HEK293 (cell line): ENCODE measurements around the gene D2HGDH.

Source experiments
- CTCF ChIA-PET: fragments of 350-600 bp; formaldehyde crosslinking; extraction: SDS; loops from one replicate; lab custom pipeline; 2021; ENCODE audit warnings: antibody characterized with exemption; lab: Yijun Ruan, JAX
- POLR2A ChIA-PET: fragments of 300-600 bp; formaldehyde crosslinking; extraction: SDS; loops from one replicate; lab custom pipeline; 2020; ENCODE audit warnings: antibody characterized with exemption, inconsistent platforms; lab: Yijun Ruan, JAX
- H3K27ac ChIP-seq: fragments of 200-500 bp; sonication (Bioruptor generic); 2 replicates; pipeline ENCODE4 v1.5.1; 2014; ENCODE audit warnings: low read depth, low read length, control low read depth, inconsistent platforms; ENCODE audit errors: extremely low read depth
- H3K36me3 ChIP-seq, 2 experiments: fragments of 200-500 bp in 1 of 2; sonication (Bioruptor generic) in 1 of 2; 1 replicate in 1 of 2; 2 replicates in 1 of 2; pipeline ENCODE4 v1.5.1; 2014 to 2017; ENCODE audit warnings: inconsistent platforms in 2 of 2, low read length in 2 of 2; ENCODE audit not compliant: control insufficient read depth in 2 of 2, insufficient read depth in 1 of 2
- H3K4me1 ChIP-seq: fragments of 200-500 bp; sonication (Bioruptor generic); 2 replicates; pipeline ENCODE4 v1.5.1; 2014; ENCODE audit warnings: mild to moderate bottlenecking, low read length, inconsistent platforms; ENCODE audit not compliant: control insufficient read depth, insufficient read depth
- H3K4me3 ChIP-seq: 2 replicates; pipeline ENCODE4 v1.5.1; 2011; ENCODE audit warnings: low read depth, mild to moderate bottlenecking, control low read depth, low read length, moderate library complexity
- H3K9me3 ChIP-seq: fragments of 200-500 bp; sonication (Bioruptor generic); 2 replicates; pipeline ENCODE4 v1.5.1; 2014; ENCODE audit warnings: low read depth, low read length, inconsistent platforms; ENCODE audit not compliant: control insufficient read depth, insufficient read depth
- EGR2 ChIP-seq: fragments of 450-650 bp; formaldehyde crosslinking; IDR thresholded peaks from 2 replicates; pipeline ENCODE4 v1.5.1; 2016; ENCODE audit warnings: low read depth, missing biosample characterization, missing genetic modification characterization
- GFI1B ChIP-seq: fragments of 450-650 bp; formaldehyde crosslinking; IDR thresholded peaks from 2 replicates; pipeline ENCODE4 v1.5.1; 2016; ENCODE audit warnings: missing biosample characterization, missing genetic modification characterization
- GLI2 ChIP-seq: fragments of 450-650 bp; formaldehyde crosslinking; IDR thresholded peaks from 2 replicates; pipeline ENCODE4; 2017; ENCODE audit warnings: missing biosample characterization, missing genetic modification characterization, low read depth, borderline replicate concordance
- GLIS2 ChIP-seq: fragments of 450-650 bp; formaldehyde crosslinking; IDR thresholded peaks from 2 replicates; pipeline ENCODE4 v1.5.1; 2016; ENCODE audit warnings: missing biosample characterization, missing genetic modification characterization
- SETDB1 ChIP-seq: IDR thresholded peaks from one replicate; pipeline ENCODE4 v1.6.1; 2017; ENCODE audit warnings: mild to moderate bottlenecking, low read length, moderate library complexity, mixed read lengths; ENCODE audit not compliant: insufficient read length
- TRIM28 ChIP-seq: IDR thresholded peaks from 2 replicates; pipeline ENCODE4 v1.6.1; 2011; ENCODE audit warnings: low read length, control low read depth, borderline replicate concordance
- ZFP69B ChIP-seq: fragments of 450-650 bp; formaldehyde crosslinking; IDR thresholded peaks from 2 replicates; pipeline ENCODE4 v1.5.1; 2016; ENCODE audit warnings: missing biosample characterization, missing genetic modification characterization
- ZNF341 ChIP-seq: fragments of 450-650 bp; formaldehyde crosslinking; IDR thresholded peaks from 2 replicates; pipeline ENCODE4; 2016; ENCODE audit warnings: low read depth, missing biosample characterization, missing genetic modification characterization
- ZNF394 ChIP-seq: fragments of 450-650 bp; formaldehyde crosslinking; IDR thresholded peaks from 2 replicates; pipeline ENCODE4 v1.5.1; 2016; ENCODE audit warnings: missing biosample characterization, missing genetic modification characterization, mild to moderate bottlenecking, moderate library complexity, borderline replicate concordance
- ZNF473 ChIP-seq: fragments of 450-650 bp; formaldehyde crosslinking; IDR thresholded peaks from 2 replicates; pipeline ENCODE4 v1.5.1; 2017; ENCODE audit warnings: missing biosample characterization, missing genetic modification characterization
- ZNF510 ChIP-seq: fragments of 450-650 bp; formaldehyde crosslinking; IDR thresholded peaks from 2 replicates; pipeline ENCODE4 v1.5.1; 2018; ENCODE audit warnings: mild to moderate bottlenecking, missing genetic modification characterization, missing biosample characterization; ENCODE audit not compliant: insufficient replicate concordance
- ZNF529 ChIP-seq: fragments of 450-650 bp; formaldehyde crosslinking; IDR thresholded peaks from 2 replicates; pipeline ENCODE4 v1.5.1; 2017; ENCODE audit warnings: missing genetic modification characterization, missing biosample characterization; ENCODE audit not compliant: insufficient replicate concordance
- ZNF560 ChIP-seq: fragments of 450-650 bp; formaldehyde crosslinking; IDR thresholded peaks from 2 replicates; pipeline ENCODE4 v1.5.1; 2017; ENCODE audit warnings: missing biosample characterization, missing genetic modification characterization, borderline replicate concordance
- ZNF623 ChIP-seq: fragments of 450-650 bp; formaldehyde crosslinking; IDR thresholded peaks from 2 replicates; pipeline ENCODE4 v1.5.1; 2016; ENCODE audit warnings: missing biosample characterization, missing genetic modification characterization
- ZSCAN23 ChIP-seq: fragments of 450-650 bp; formaldehyde crosslinking; IDR thresholded peaks from 2 replicates; pipeline ENCODE4 v1.5.1; 2016; ENCODE audit warnings: missing biosample characterization, missing genetic modification characterization
- TF ChIP-seq, protein P1 (sequence below): sonication (generic); formaldehyde crosslinking; IDR thresholded peaks from 2 replicates; pipeline ENCODE4 v1.8.1; 2022; ENCODE audit warnings: mild to moderate bottlenecking, moderate library complexity, missing genetic modification reagents
- TF ChIP-seq, protein P2 (sequence below): fragments of 450-650 bp; formaldehyde crosslinking; IDR thresholded peaks from 2 replicates; pipeline ENCODE4 v1.5.1; 2017; ENCODE audit warnings: missing biosample characterization, missing genetic modification characterization
- TF ChIP-seq, protein P3 (sequence below): fragments of 450-650 bp; formaldehyde crosslinking; IDR thresholded peaks from 2 replicates; pipeline ENCODE4 v1.5.1; 2016; ENCODE audit warnings: missing biosample characterization, missing genetic modification characterization
- TF ChIP-seq, protein P4 (sequence below): fragments of 450-650 bp; formaldehyde crosslinking; IDR thresholded peaks from 2 replicates; pipeline ENCODE4 v1.5.1; 2016; ENCODE audit warnings: missing biosample characterization, missing genetic modification characterization
- TF ChIP-seq, protein P5 (sequence below): fragments of 450-650 bp; formaldehyde crosslinking; IDR thresholded peaks from 2 replicates; pipeline ENCODE4 v1.5.1; 2017; ENCODE audit warnings: missing biosample characterization, missing genetic modification characterization

The D2HGDH gene

DNA sequence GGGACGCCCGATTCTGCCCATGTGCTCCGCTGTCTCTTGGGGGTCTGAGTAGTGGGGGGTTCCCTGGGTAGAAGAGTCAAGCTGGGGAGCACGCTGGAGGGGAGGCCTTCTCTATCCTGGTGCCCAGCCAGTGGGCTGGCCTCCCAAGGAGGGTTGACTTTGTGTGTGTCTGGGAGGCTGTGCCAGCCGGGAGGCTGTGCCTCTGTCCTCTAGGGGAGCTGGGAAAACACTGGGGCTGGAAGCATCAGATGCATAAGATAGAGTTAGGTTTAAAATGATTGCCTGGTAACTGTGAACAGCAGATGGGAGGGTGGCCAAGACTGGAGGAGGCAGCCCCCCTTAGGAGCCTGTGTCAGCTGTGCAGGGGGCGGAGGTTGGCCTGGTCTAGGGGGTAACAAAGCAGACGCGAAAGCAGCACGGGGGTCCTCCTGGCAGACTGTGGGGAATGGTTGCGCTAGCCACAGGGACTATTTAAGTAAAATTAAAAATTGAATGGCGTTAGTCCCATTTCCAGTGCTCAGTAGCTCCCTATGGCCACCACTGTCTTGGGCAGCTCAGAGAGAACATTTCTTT lies 31.3 kb upstream of the D2HGDH start (continued):
- TF ChIP-seq, protein P1, sequence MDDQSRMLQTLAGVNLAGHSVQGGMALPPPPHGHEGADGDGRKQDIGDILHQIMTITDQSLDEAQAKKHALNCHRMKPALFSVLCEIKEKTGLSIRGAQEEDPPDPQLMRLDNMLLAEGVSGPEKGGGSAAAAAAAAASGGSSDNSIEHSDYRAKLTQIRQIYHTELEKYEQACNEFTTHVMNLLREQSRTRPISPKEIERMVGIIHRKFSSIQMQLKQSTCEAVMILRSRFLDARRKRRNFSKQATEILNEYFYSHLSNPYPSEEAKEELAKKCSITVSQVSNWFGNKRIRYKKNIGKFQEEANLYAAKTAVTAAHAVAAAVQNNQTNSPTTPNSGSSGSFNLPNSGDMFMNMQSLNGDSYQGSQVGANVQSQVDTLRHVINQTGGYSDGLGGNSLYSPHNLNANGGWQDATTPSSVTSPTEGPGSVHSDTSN (CRISPR knock-in tag): no peak
- TF ChIP-seq ZNF394 (tag by site-specific recombination): no peak
- no peak for TF ChIP-seq GLIS2 (tag by site-specific recombination)
- no peak for TF ChIP-seq ZFP69B (tag by site-specific recombination)
- TF ChIP-seq, all 188 proteins: peak for 2

DNA sequence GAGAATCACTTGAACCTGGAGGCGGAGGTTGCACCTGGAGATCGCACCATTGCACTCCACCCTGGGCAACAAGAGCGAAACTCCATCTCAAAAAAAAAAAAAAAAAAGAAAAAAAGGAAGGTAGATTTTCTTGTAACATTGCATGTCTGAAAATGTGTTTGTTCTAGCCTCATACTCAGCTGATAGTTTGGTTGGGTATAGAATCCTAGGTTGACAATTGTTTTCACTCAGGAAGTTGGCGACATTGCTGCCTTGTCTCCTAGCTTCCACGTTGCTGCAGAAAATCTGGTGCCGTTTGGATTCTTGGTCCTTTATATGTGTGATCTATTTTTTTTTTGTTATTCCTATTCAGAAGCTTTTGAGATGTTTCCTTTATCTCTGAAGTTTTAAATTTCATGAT lies 27.9 kb upstream of the D2HGDH start:
- H3K36me3 ChIP-seq: peaks cover 29 to 70% of the 10 kb centered on the region in 2 experiments

DNA sequence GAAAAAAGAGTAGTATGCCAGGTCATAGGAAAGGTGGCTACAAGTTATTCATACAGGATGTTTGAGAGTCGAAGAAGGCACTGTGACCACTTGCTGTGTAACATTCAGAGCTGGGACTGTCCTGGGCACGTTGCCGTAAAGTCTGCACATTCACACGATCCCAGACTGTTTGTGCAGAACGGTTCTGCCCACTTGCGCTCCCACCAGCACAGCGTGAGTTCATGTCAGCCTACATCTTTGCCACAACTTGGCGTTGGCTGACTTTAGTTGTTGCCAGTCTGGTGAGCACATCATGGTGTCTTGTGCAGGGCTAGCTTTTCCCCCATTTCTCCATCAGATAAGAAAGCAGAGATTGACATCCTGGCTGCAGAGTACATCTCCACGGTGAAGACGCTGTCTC lies 25.6 kb upstream of the D2HGDH start:
- Histone ChIP-seq H3K9me3 (no peaks in the 10 kb centered on the region), H3K4me3 (no peak overlapping the region), H3K4me1 (no peaks in the 10 kb centered on the region)
- CTCF ChIA-PET: no interaction called here
- TF ChIP-seq, protein P2, sequence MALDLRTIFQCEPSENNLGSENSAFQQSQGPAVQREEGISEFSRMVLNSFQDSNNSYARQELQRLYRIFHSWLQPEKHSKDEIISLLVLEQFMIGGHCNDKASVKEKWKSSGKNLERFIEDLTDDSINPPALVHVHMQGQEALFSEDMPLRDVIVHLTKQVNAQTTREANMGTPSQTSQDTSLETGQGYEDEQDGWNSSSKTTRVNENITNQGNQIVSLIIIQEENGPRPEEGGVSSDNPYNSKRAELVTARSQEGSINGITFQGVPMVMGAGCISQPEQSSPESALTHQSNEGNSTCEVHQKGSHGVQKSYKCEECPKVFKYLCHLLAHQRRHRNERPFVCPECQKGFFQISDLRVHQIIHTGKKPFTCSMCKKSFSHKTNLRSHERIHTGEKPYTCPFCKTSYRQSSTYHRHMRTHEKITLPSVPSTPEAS (tag by site-specific recombination): no peak
- TF ChIP-seq EGR2 (tag by site-specific recombination): no peak
- no peak for TF ChIP-seq ZSCAN23 (tag by site-specific recombination)
- TF ChIP-seq, protein P3, sequence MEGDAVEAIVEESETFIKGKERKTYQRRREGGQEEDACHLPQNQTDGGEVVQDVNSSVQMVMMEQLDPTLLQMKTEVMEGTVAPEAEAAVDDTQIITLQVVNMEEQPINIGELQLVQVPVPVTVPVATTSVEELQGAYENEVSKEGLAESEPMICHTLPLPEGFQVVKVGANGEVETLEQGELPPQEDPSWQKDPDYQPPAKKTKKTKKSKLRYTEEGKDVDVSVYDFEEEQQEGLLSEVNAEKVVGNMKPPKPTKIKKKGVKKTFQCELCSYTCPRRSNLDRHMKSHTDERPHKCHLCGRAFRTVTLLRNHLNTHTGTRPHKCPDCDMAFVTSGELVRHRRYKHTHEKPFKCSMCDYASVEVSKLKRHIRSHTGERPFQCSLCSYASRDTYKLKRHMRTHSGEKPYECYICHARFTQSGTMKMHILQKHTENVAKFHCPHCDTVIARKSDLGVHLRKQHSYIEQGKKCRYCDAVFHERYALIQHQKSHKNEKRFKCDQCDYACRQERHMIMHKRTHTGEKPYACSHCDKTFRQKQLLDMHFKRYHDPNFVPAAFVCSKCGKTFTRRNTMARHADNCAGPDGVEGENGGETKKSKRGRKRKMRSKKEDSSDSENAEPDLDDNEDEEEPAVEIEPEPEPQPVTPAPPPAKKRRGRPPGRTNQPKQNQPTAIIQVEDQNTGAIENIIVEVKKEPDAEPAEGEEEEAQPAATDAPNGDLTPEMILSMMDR (tag by site-specific recombination): no peak
- TF ChIP-seq ZNF623 (tag by site-specific recombination): no peak
- TF ChIP-seq ZNF529 (tag by site-specific recombination): no peak
- no peak for TF ChIP-seq GFI1B (tag by site-specific recombination)
- TF ChIP-seq, protein P4, sequence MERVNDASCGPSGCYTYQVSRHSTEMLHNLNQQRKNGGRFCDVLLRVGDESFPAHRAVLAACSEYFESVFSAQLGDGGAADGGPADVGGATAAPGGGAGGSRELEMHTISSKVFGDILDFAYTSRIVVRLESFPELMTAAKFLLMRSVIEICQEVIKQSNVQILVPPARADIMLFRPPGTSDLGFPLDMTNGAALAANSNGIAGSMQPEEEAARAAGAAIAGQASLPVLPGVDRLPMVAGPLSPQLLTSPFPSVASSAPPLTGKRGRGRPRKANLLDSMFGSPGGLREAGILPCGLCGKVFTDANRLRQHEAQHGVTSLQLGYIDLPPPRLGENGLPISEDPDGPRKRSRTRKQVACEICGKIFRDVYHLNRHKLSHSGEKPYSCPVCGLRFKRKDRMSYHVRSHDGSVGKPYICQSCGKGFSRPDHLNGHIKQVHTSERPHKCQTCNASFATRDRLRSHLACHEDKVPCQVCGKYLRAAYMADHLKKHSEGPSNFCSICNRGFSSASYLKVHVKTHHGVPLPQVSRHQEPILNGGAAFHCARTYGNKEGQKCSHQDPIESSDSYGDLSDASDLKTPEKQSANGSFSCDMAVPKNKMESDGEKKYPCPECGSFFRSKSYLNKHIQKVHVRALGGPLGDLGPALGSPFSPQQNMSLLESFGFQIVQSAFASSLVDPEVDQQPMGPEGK: no peak
- TF ChIP-seq, protein P5, sequence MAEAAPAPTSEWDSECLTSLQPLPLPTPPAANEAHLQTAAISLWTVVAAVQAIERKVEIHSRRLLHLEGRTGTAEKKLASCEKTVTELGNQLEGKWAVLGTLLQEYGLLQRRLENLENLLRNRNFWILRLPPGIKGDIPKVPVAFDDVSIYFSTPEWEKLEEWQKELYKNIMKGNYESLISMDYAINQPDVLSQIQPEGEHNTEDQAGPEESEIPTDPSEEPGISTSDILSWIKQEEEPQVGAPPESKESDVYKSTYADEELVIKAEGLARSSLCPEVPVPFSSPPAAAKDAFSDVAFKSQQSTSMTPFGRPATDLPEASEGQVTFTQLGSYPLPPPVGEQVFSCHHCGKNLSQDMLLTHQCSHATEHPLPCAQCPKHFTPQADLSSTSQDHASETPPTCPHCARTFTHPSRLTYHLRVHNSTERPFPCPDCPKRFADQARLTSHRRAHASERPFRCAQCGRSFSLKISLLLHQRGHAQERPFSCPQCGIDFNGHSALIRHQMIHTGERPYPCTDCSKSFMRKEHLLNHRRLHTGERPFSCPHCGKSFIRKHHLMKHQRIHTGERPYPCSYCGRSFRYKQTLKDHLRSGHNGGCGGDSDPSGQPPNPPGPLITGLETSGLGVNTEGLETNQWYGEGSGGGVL (tag by site-specific recombination): no peak
- TF ChIP-seq TRIM28: no peak
- no peak for TF ChIP-seq ZNF473 (tag by site-specific recombination)
- no peak for TF ChIP-seq GLI2 (tag by site-specific recombination)
- TF ChIP-seq ZNF560 (tag by site-specific recombination): no peak
- TF ChIP-seq, all 188 proteins: peak for 0
- POLR2A ChIA-PET: no interaction called here
- no peak overlapping the region for H3K27ac ChIP-seq
- H3K36me3 ChIP-seq: peaks cover 46 to 87% of the 10 kb centered on the region in 2 experiments

More for the DNA sequence above, 27.9 kb upstream of the D2HGDH start:
- no peak for TF ChIP-seq ZNF510 (tag by site-specific recombination)
- peak; percentile 30 for TF ChIP-seq SETDB1
- TF ChIP-seq ZNF341: no peak
- TF ChIP-seq, all 188 proteins: peak for 1
- ChIA-PET CTCF (interaction anchor here (0.6 kb wide), 1 partner anchor 169 kb away, joined by 4 read pairs; no protein-coding TSS in a partner anchor), POLR2A (interaction anchor here (0.6 kb wide), 2 partner anchors 9 to 30 kb away, joined by 3 to 4 read pairs; no protein-coding TSS in a partner anchor)
- H3K4me3 ChIP-seq: no peak overlapping the region
- peaks cover 6% of the 10 kb centered on the region for H3K4me1 ChIP-seq
- H3K27ac ChIP-seq: no peak overlapping the region
- H3K9me3 ChIP-seq: no peaks in the 10 kb centered on the region
